ENCODE results near the gene MED13L. TPM values are rescaled to one million over a fixed set of nuclear protein-coding genes. Genes with fewer than 3 reads are reported as not detected.

The MED13L gene
- total and polyA plus RNA-seq, 4 donors: 7.9 to 94.0 (median 37.7) TPM

DNA sequence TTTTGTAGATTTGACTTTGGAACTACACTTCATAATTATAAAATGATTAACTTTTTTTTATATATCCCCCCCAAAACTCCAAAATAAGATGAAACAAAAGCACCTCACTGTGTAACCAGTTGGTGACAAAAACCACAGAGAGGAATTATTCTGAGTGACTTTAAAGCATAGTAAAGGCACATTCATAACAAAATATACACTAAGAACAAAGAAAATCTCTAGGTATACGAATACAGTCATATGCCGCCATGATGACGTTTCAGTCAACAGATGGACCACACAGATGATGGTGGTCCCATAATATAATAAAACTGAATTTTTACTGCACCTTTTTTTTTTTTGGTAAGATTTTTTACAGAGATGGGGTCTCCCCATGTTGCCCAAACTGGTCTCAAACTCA, 70.7 kb downstream of the MED13L start (continued):
- TF ChIP-seq, protein P1, sequence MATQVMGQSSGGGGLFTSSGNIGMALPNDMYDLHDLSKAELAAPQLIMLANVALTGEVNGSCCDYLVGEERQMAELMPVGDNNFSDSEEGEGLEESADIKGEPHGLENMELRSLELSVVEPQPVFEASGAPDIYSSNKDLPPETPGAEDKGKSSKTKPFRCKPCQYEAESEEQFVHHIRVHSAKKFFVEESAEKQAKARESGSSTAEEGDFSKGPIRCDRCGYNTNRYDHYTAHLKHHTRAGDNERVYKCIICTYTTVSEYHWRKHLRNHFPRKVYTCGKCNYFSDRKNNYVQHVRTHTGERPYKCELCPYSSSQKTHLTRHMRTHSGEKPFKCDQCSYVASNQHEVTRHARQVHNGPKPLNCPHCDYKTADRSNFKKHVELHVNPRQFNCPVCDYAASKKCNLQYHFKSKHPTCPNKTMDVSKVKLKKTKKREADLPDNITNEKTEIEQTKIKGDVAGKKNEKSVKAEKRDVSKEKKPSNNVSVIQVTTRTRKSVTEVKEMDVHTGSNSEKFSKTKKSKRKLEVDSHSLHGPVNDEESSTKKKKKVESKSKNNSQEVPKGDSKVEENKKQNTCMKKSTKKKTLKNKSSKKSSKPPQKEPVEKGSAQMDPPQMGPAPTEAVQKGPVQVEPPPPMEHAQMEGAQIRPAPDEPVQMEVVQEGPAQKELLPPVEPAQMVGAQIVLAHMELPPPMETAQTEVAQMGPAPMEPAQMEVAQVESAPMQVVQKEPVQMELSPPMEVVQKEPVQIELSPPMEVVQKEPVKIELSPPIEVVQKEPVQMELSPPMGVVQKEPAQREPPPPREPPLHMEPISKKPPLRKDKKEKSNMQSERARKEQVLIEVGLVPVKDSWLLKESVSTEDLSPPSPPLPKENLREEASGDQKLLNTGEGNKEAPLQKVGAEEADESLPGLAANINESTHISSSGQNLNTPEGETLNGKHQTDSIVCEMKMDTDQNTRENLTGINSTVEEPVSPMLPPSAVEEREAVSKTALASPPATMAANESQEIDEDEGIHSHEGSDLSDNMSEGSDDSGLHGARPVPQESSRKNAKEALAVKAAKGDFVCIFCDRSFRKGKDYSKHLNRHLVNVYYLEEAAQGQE (IDR thresholded peaks at IDR 0.05): no peak
- TF ChIP-seq RAD21 (IDR thresholded peaks at IDR 0.05) (no peak), HNF4G (IDR thresholded peaks at IDR 0.05) (no peak), EGR1 (IDR thresholded peaks at IDR 0.05; ENCODE audit: low read depth in 2 of 2) (no peak), NR2F2 (IDR thresholded peaks at IDR 0.05) (no peak), GABPA (IDR thresholded peaks at IDR 0.05 in 1 of 2, conservative IDR thresholded peaks at IDR 0.05 in 1 of 2) (no peak), YY1 (IDR thresholded peaks at IDR 0.05) (no peak)

DNA sequence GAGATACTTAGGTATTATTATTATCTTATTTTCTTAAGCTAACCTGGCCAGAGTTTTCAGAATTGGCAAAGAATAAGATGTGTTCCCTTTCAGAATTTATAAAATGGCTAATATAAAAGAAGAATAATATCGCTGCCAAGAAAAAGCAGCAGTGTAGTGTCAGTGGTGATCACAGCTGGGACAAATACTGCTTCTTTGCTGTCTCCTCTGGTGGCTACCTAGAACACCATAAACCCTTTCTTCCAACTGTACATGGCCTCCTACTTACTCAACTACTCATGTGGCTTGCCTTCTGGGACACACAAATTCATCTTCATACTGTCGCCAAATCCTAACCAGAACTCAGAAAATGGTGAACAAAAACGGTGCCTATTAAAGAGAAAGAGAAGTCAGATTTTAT, 72.7 kb downstream of the MED13L start:
- H3K9me3 ChIP-seq (ENCODE audit: control insufficient read depth in 4 of 4, low read length in 3 of 4): no peaks in the 10 kb centered on the region
- H3K27ac ChIP-seq (ENCODE audit: low read depth in 1 of 2, low read length in 2 of 2): no peak overlapping the region
- no peak for TF ChIP-seq NR2F2 (IDR thresholded peaks at IDR 0.05)
- H3K4me1 ChIP-seq (ENCODE audit: control insufficient read depth in 4 of 4, insufficient read depth in 4 of 4, low read length in 3 of 4): peaks cover 0 to 4% (median 1%) of the 10 kb centered on the region in 4 donors
- WGBS: 95% methylated on average over 3 of the region's 3 CpGs
- no peaks in the 10 kb centered on the region for H3K36me3 ChIP-seq (ENCODE audit: control insufficient read depth in 4 of 4, insufficient read depth in 3 of 4, low read depth in 1 of 4, low read length in 3 of 4)
- H3K27me3 ChIP-seq (ENCODE audit: control insufficient read depth in 4 of 4, insufficient read depth in 4 of 4, low read length in 3 of 4): no peaks in the 10 kb centered on the region
- DNase-seq (ENCODE audit: low spot score): no peak
- no peak overlapping the region for H3K4me3 ChIP-seq (ENCODE audit: low read depth in 1 of 3, low read length in 3 of 3)
- no peak overlapping the region for H3K9ac ChIP-seq (ENCODE audit: low read depth in 1 of 2, low read length in 2 of 2)

DNA sequence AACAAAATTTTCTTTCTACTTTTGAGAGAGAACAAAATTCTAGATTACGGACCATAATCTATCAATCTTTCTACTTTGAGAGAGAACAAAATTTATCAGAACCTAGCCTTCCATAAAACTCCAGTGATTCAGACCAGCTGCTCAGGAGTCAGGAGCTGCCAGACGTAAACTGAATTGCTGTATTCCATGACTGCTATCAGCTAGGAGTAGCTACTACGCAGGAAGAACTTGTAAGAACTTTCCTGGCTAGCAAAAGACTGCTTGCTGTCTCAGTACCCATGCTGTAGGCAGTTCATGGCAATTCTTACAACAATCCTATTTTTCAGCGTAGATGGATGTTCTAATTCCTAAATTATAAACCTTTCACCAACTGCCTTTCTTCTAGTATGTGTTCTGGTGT, 73.3 kb downstream of the MED13L start:
- Histone ChIP-seq H3K4me1 (ENCODE audit: control insufficient read depth in 4 of 4, insufficient read depth in 4 of 4, low read length in 3 of 4) (peaks cover 0 to 4% (median 1%) of the 10 kb centered on the region in 4 donors), H3K36me3 (ENCODE audit: control insufficient read depth in 4 of 4, insufficient read depth in 3 of 4, low read depth in 1 of 4, low read length in 3 of 4) (no peaks in the 10 kb centered on the region), H3K9ac (ENCODE audit: low read depth in 1 of 2, low read length in 2 of 2) (no peak overlapping the region), H3K4me3 (ENCODE audit: low read depth in 1 of 3, low read length in 3 of 3) (no peak overlapping the region), H3K27me3 (ENCODE audit: control insufficient read depth in 4 of 4, insufficient read depth in 4 of 4, low read length in 3 of 4) (no peaks in the 10 kb centered on the region), H3K27ac (ENCODE audit: low read depth in 1 of 2, low read length in 2 of 2) (no peak overlapping the region), H3K9me3 (ENCODE audit: control insufficient read depth in 4 of 4, low read length in 3 of 4) (no peaks in the 10 kb centered on the region)
- WGBS: 90% methylated on average over 4 of the region's 4 CpGs
- TF ChIP-seq FOXA1 (IDR thresholded peaks at IDR 0.05) (no peak), GABPA (IDR thresholded peaks at IDR 0.05 in 1 of 2, conservative IDR thresholded peaks at IDR 0.05 in 1 of 2) (no peak), FOXA2 (IDR thresholded peaks at IDR 0.05) (no peak)
- TF ChIP-seq, protein P2, sequence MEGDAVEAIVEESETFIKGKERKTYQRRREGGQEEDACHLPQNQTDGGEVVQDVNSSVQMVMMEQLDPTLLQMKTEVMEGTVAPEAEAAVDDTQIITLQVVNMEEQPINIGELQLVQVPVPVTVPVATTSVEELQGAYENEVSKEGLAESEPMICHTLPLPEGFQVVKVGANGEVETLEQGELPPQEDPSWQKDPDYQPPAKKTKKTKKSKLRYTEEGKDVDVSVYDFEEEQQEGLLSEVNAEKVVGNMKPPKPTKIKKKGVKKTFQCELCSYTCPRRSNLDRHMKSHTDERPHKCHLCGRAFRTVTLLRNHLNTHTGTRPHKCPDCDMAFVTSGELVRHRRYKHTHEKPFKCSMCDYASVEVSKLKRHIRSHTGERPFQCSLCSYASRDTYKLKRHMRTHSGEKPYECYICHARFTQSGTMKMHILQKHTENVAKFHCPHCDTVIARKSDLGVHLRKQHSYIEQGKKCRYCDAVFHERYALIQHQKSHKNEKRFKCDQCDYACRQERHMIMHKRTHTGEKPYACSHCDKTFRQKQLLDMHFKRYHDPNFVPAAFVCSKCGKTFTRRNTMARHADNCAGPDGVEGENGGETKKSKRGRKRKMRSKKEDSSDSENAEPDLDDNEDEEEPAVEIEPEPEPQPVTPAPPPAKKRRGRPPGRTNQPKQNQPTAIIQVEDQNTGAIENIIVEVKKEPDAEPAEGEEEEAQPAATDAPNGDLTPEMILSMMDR (IDR thresholded peaks at IDR 0.05; ENCODE audit: low read depth, low read length, missing input control): no peak
- DNase-seq (ENCODE audit: low spot score): no peak

DNA sequence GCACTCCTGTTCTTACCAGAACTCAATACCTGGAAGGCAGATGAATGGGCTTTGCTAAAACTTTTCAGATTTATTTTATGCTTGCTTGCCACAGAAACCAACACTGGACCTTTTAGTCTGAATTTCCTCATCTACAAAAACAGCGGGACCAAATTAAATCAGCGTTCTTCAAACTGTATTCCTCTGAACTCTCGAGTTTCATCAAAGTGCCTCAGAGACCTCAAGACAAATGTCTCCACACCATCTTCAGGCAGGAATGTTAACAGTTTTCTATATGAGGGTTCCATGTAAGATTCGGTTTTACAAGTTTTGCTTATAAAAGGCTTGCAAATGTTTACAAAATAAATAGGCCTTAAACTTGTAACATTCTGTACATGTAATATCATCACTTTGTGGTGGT, 74.6 kb downstream of the MED13L start:
- no peaks in the 10 kb centered on the region for H3K27me3 ChIP-seq (ENCODE audit: control insufficient read depth in 4 of 4, insufficient read depth in 4 of 4, low read length in 3 of 4)
- no peak overlapping the region for H3K9ac ChIP-seq (ENCODE audit: low read depth in 1 of 2, low read length in 2 of 2)
- no peak for DNase-seq (ENCODE audit: low spot score)
- H3K36me3 ChIP-seq (ENCODE audit: control insufficient read depth in 4 of 4, insufficient read depth in 3 of 4, low read depth in 1 of 4, low read length in 3 of 4): no peaks in the 10 kb centered on the region
- no peak overlapping the region for H3K4me3 ChIP-seq (ENCODE audit: low read depth in 1 of 3, low read length in 3 of 3)
- 87% methylated on average over 4 of the region's 4 CpGs for WGBS
- H3K9me3 ChIP-seq (ENCODE audit: control insufficient read depth in 4 of 4, low read length in 3 of 4): no peaks in the 10 kb centered on the region
- H3K27ac ChIP-seq (ENCODE audit: low read depth in 1 of 2, low read length in 2 of 2): no peak overlapping the region
- TF ChIP-seq RAD21 (IDR thresholded peaks at IDR 0.05) (no peak), HNF4A (conservative IDR thresholded peaks at IDR 0.05) (no peak), RXRA (IDR thresholded peaks at IDR 0.05) (no peak), HNF4G (IDR thresholded peaks at IDR 0.05) (no peak), EGR1 (IDR thresholded peaks at IDR 0.05; ENCODE audit: low read depth in 2 of 2) (no peak), TAF1 (conservative IDR thresholded peaks at IDR 0.05) (no peak), FOXA2 (IDR thresholded peaks at IDR 0.05) (no peak), JUND (IDR thresholded peaks at IDR 0.05) (no peak), NR2F2 (IDR thresholded peaks at IDR 0.05) (no peak)
- H3K4me1 ChIP-seq (ENCODE audit: control insufficient read depth in 4 of 4, insufficient read depth in 4 of 4, low read length in 3 of 4): peaks cover 0 to 4% (median 1%) of the 10 kb centered on the region in 4 donors
